Nephron progenitor cell (in vitro differentiated cells): ENCODE results near the gene SMIM45.

Source experiments
- DNase-seq: peaks from one replicate; pipeline ENCODE4 v3.0.0; 2021
- H3K27ac Mint-ChIP-seq: 2 replicates; pipeline ENCODE4 v1.8.0; 2021; ENCODE audit warnings: mild to moderate bottlenecking, moderate library complexity, mixed read lengths
- H3K27me3 Mint-ChIP-seq: 2 replicates; pipeline ENCODE4 v1.8.0; 2021; ENCODE audit warnings: mild to moderate bottlenecking, low read depth, mixed read lengths; ENCODE audit not compliant: poor library complexity
- H3K36me3 Mint-ChIP-seq: 2 replicates; pipeline ENCODE4 v1.8.0; 2021; ENCODE audit warnings: low read depth, mixed read lengths
- H3K4me1 Mint-ChIP-seq: 2 replicates; pipeline ENCODE4 v1.8.0; 2021; ENCODE audit warnings: mixed read lengths
- H3K4me3 Mint-ChIP-seq: 2 replicates; pipeline ENCODE4 v1.8.0; 2021; ENCODE audit warnings: mild to moderate bottlenecking, moderate library complexity, mixed read lengths
- H3K9me3 Mint-ChIP-seq: 2 replicates; pipeline ENCODE4 v1.8.0; 2021; ENCODE audit warnings: mild to moderate bottlenecking, moderate library complexity, mixed read lengths
- TF ChIP-seq, protein P1 (sequence below): fragments of 200-600 bp; sonication (generic); IDR thresholded peaks from 2 replicates; pipeline ENCODE4 v1.5.0; 2021; ENCODE audit warnings: antibody characterized with exemption

Gene SMIM45

DNA sequence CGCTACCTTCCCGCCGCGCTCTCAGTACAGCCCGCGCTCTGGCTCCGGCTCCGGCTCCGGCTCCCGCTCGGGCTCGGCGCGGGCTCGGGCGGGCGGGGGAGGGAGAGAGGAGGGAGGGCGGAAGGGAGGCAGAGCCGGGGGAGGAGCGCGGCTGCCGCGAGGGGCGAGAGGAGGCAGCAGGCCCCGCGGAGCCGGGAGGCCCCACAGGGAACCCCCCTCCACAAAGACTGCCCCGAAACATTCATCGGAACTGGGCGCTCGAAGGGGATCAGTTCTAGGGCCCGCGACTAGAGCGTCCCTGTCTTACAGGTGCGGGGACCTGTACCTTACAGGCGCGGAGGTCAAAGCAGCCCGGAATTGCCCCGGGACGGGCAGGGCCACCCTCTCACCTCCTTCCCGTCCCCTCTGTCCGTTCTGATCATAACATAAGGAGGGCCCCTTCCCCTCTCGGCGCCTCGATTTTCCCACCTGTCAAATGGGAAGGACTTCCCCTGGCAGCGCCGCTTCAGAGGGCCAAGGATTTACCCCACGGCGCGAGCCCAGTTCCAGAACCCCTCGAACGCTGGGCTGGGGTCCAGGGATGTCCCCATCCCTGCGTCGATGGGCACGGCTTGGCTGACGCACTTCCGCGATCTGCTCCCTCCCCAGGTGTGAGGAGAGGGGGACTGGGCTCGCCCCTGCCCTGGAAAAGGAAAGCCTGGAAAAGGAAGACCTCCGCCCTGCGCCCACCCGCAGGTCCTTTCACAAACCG, 36.7 kb upstream of the SMIM45 start, which contains the start of gene SHISA8:
Gene SHISA8 (minus strand): TSS at position 40 of the 751 bp plus-strand sequence. CDS start 407 bp downstream, outside the sequence.
- H3K27me3 Mint-ChIP-seq, result peaks cover 87% of the 10 kb centered on the region
- peak within 1 kb of the TSS; percentile 70 for H3K4me3 Mint-ChIP-seq
- no peak within 1 kb of the TSS for H3K27ac Mint-ChIP-seq
- peak; percentile 74 for DNase-seq
- no peaks in the 10 kb centered on the region for H3K9me3 Mint-ChIP-seq
- H3K36me3 Mint-ChIP-seq, result no peaks in the 10 kb centered on the region
- peaks cover 38% of the 10 kb centered on the region for H3K4me1 Mint-ChIP-seq
- TF ChIP-seq, protein P1, sequence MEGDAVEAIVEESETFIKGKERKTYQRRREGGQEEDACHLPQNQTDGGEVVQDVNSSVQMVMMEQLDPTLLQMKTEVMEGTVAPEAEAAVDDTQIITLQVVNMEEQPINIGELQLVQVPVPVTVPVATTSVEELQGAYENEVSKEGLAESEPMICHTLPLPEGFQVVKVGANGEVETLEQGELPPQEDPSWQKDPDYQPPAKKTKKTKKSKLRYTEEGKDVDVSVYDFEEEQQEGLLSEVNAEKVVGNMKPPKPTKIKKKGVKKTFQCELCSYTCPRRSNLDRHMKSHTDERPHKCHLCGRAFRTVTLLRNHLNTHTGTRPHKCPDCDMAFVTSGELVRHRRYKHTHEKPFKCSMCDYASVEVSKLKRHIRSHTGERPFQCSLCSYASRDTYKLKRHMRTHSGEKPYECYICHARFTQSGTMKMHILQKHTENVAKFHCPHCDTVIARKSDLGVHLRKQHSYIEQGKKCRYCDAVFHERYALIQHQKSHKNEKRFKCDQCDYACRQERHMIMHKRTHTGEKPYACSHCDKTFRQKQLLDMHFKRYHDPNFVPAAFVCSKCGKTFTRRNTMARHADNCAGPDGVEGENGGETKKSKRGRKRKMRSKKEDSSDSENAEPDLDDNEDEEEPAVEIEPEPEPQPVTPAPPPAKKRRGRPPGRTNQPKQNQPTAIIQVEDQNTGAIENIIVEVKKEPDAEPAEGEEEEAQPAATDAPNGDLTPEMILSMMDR, result no peak

DNA sequence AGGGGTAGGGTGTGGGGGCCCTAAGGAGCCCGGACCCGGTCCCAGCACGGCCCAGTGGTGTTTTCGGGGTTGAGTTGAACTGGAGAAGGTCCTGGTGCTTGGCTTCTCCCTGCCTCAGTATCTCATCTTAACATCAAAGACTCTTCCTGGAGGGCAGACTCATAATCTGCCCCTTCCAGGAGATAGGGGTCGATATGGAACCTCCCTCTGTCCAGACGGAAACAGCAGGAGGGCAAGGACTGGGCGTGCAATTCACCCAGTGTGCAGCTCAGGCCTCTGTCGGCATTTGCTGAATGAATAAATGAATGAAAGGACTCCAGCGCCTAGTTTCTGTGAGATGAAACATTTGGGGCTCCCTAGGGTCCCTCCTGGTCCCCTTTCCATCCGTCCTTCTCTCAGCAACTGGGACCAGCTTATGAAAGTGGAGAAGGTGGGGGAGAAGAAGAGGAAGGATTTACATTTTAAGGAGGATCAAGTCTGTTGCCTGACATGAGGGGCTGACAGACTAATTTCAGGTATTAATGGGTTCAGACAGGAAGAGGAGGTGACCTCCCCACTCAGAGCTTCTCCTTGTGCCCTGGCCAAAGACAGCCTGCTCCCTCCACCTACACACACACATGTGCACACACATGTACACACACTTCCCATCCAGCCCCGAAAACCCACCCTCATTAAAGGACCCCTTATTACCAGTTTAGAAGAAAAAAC, 36.0 kb upstream of the SMIM45 start:
- TF ChIP-seq, protein P1, result no peak
- DNase-seq, result no peak
- no peaks in the 10 kb centered on the region for H3K36me3 Mint-ChIP-seq
- no peaks in the 10 kb centered on the region for H3K9me3 Mint-ChIP-seq
- H3K27ac Mint-ChIP-seq, result no peak overlapping the region
- peaks cover 38% of the 10 kb centered on the region for H3K4me1 Mint-ChIP-seq
- peaks cover 88% of the 10 kb centered on the region for H3K27me3 Mint-ChIP-seq
- peak overlapping the region; percentile 63 for H3K4me3 Mint-ChIP-seq

DNA sequence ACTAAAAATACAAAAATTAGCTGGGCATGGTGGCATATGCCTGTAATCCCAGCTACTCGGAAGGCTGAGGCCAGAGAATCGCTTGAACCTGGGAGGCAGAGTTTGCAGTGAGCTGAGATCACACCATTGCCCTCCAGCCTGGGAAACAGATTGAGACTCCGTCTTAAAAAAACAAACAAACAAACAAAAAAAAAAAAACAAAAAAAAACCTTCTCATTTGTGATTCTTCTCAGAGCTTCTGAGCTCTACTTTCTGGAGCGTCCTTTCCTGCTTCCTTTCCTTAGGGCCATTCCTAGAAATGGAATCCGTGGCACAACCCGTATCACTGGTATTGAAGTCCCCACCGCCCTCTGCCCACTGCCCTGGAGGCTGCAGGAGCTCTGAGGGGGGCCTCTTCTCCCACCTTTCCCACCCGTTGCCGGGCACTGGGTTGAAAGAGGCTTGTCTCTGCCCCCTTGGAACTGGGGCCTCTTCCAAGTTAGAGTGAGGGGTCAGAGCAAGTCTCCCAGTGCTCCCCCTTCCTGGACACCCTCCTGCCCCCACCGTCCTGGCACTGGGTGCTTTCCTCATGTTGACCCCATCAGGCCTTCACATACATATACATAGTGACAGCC, 35.1 kb upstream of the SMIM45 start:
- H3K9me3 Mint-ChIP-seq, result no peaks in the 10 kb centered on the region
- no peak for DNase-seq
- TF ChIP-seq, protein P1, result no peak
- peaks cover 31% of the 10 kb centered on the region for H3K4me1 Mint-ChIP-seq
- H3K36me3 Mint-ChIP-seq, result no peaks in the 10 kb centered on the region
- H3K4me3 Mint-ChIP-seq, result no peak overlapping the region
- no peak overlapping the region for H3K27ac Mint-ChIP-seq
- peaks cover 89% of the 10 kb centered on the region for H3K27me3 Mint-ChIP-seq

DNA sequence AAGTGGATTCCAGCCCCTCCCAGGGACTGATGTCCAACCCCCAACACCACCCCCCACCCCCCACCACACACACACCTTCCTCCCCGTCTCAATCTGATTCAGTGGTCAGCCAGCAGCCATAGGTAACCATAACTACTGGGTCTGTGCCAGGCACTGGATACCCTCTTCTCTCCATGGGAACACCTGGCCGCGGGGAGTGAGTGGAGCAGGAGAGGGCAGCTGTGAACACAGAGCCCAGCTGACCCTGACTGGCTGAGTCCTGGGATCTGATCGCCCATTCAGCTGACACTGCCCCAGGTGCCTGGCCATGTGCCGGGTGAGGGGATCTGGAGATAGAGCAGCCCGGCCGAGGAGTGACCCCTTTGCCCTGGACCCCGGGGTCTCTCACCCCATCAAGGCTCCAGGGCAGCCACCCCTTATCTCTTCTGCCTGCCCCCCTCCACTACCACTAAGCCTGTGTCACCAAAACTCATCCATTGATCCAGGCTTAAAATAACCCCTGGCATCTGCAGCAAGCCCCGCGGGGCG, 34.5 kb upstream of the SMIM45 start:
- Mint-ChIP-seq H3K27me3 (peaks cover 88% of the 10 kb centered on the region), H3K4me3 (no peak overlapping the region), H3K9me3 (no peaks in the 10 kb centered on the region), H3K27ac (no peak overlapping the region), H3K36me3 (no peaks in the 10 kb centered on the region), H3K4me1 (peaks cover 28% of the 10 kb centered on the region)
- TF ChIP-seq, protein P1, result no peak
- DNase-seq, result no peak

DNA sequence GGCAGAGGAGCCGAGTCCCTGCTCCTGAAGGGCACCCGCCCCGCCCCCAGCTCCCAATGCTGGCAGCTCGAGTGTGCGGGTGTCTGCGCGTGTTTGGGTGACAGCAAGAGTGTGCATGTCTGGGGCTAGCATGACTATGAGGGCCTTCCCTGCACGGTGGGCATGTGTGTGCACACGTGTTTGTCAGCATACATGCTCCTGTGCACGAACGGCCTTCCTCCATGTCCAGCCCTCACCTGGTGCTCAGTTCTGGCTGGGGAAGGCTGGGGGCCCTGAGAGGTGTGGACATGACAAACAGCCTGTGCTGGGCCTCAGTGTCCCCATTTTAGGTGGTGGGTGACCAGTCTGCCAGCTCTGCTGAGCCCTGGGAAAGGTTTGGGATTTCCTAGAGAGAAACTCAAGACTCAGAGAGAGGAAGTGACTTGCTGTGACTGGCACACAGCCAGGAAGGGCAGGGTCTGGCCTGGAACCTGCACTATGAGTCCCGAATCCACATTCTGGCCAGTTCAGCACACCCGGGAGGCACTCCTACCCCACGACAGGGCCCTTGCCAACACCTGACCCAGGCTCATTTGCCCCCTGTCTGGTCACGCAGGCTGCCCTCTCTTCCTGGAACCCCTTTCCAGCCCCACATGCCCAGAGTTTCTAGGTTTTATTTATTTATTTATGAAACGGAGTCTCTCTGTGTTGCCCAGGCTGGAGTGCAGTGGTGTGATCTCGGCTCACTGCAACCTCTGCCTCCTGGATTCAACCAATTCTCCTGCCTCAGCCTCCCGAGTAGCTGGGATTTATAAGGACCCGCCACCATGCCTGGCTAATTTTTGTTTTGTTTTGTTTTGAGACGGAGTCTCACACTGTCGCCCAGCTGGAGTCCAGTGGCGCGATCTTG, 33.8 kb upstream of the SMIM45 start:
- Mint-ChIP-seq H3K27me3 (peaks cover 86% of the 10 kb centered on the region), H3K4me3 (peak overlapping the region; percentile 30), H3K9me3 (no peaks in the 10 kb centered on the region), H3K4me1 (peaks cover 21% of the 10 kb centered on the region), H3K36me3 (no peaks in the 10 kb centered on the region), H3K27ac (no peak overlapping the region)
- no peak for DNase-seq
- TF ChIP-seq, protein P1, result no peak
